Measurements from ENCODE around the gene ALKBH6. TPM values are rescaled to one million over a fixed set of nuclear protein-coding genes. Genes with fewer than 3 reads are reported as not detected.

Gene ALKBH6
- total RNA-seq, 4 donors from 2014 or later: 27.6 to 151 (median 83.2) TPM

DNA sequence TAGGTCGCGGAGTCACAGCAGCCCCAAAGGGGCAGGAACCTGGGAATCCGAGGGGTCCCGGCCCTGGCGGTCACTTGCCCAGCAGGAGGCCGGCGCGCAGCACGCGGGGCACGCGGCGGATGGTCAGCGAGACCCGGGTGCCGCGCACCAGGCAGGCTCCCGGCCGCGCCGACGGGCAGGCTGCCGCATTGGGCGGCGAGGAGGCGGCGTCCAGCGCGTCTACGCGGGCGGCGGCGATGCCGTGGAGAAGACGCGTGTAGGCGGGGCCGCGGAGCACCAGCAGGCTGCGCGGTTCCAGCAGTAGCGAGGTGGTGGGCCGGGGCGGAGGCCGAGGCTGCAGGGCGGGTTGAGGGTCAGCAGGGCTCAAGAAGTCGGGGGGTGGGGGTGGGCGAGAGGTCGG lies 4.8 kb downstream of the ALKBH6 start:
- no peaks in the 10 kb centered on the region for H3K9me3 ChIP-seq
- peak; percentile 76 for DNase-seq
- intact Hi-C loops (cut with DNase I; ENCODE audit: low total_unique reads): no loop called here
- peak overlapping the region; percentile 19 to 85 (median 72) for H3K27ac ChIP-seq
- in situ Hi-C loops (cut with MboI; ENCODE audit: low pct_ligation_motif_present in 1 of 4, low pct_unique_long_range_greater_than_20kb in 1 of 4, low sequenced_read_pairs in 3 of 4): loop anchor here in 1 of 4 donors (10.0 kb wide), 1 partner anchor 46 kb away; the partner anchor contains the start of genes THAP8 and WDR62
- peaks cover 10 to 22% (median 17%) of the 10 kb centered on the region in 4 donors for H3K4me1 ChIP-seq
- no peaks in the 10 kb centered on the region for H3K36me3 ChIP-seq
- TF ChIP-seq, protein P1, sequence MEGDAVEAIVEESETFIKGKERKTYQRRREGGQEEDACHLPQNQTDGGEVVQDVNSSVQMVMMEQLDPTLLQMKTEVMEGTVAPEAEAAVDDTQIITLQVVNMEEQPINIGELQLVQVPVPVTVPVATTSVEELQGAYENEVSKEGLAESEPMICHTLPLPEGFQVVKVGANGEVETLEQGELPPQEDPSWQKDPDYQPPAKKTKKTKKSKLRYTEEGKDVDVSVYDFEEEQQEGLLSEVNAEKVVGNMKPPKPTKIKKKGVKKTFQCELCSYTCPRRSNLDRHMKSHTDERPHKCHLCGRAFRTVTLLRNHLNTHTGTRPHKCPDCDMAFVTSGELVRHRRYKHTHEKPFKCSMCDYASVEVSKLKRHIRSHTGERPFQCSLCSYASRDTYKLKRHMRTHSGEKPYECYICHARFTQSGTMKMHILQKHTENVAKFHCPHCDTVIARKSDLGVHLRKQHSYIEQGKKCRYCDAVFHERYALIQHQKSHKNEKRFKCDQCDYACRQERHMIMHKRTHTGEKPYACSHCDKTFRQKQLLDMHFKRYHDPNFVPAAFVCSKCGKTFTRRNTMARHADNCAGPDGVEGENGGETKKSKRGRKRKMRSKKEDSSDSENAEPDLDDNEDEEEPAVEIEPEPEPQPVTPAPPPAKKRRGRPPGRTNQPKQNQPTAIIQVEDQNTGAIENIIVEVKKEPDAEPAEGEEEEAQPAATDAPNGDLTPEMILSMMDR (IDR thresholded peaks at IDR 0.05): no peak
- peak; percentile 23 to 45 (median 30) for TF ChIP-seq POLR2AphosphoS5 (IDR thresholded peaks at IDR 0.05)
- WGBS, 2 donors (ENCODE audit: low coverage in 1 of 2): 0 to 1% methylated on average over 4 to 50 of the region's 50 CpGs
- H3K4me3 ChIP-seq: peak overlapping the region; percentile 13 to 40 (median 37)
- no peaks in the 10 kb centered on the region for H3K27me3 ChIP-seq

DNA sequence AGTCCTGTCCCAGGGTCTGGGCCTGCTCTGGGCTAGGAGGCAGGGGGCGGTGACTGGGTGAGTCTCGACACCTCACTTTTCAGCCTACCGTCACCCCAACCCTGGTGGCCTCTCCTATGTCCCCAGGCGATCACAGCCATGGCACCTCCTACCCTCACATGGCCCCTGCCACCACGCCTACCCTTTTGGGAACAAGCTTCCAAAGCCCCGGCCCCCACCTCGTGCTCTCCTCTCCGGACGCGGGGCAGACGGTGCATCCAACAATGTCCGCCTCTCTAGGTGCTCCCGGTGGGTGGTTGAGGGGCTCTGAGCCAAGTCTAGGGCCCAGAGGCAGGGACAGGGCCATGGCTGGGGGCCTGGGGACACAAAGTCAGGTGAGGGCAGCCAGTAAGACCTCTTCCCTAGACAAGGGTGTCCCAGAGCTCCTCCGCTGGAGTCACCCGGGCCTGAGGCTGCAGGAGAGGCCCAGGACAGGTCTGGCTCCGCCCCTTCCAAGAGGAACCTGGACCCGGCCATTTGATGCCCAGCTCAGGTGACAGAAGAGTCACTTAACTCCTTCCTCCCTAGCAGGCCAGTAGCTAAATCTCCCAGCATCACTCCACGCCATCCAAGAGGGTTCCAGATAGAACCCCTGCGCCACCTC lies 5.6 kb downstream of the ALKBH6 start, which contains the start of gene SYNE4:
Gene SYNE4 (minus strand): TSS at position 478 of the 643 bp plus-strand sequence. CDS start 132 bp downstream, at position 346.
- peak; percentile 76 for DNase-seq
- peak; percentile 23 for TF ChIP-seq POLR2A (IDR thresholded peaks at IDR 0.05)
- TF ChIP-seq POLR2AphosphoS5 (IDR thresholded peaks at IDR 0.05): peak in 1 of 3 donors; percentile 11
- no peak for TF ChIP-seq EP300 (IDR thresholded peaks at IDR 0.05; ENCODE audit: low read depth)
- TF ChIP-seq, protein P1 (IDR thresholded peaks at IDR 0.05): no peak
- in situ Hi-C loops (cut with MboI; ENCODE audit: low pct_ligation_motif_present in 1 of 4, low pct_unique_long_range_greater_than_20kb in 1 of 4, low sequenced_read_pairs in 3 of 4) (loop anchor here in 1 of 4 donors (10.0 kb wide), 1 partner anchor 46 kb away; the partner anchor contains the start of genes THAP8 and WDR62), intact Hi-C loops (cut with DNase I; ENCODE audit: low total_unique reads) (no loop called here)
- Histone ChIP-seq H3K4me1 (peaks cover 10 to 20% (median 15%) of the 10 kb centered on the region in 4 donors), H3K9me3 (no peaks in the 10 kb centered on the region), H3K4me3 (peak within 1 kb of the TSS; percentile 13 to 40 (median 37)), H3K27me3 (no peaks in the 10 kb centered on the region), H3K36me3 (no peaks in the 10 kb centered on the region), H3K27ac (peak within 1 kb of the TSS; percentile 19 to 85 (median 72))
- WGBS, 2 donors (ENCODE audit: low coverage in 1 of 2): 42% methylated on average over 19 of the region's 19 CpGs; no CpG with 5 or more reads in 1 of the 2 donors

DNA sequence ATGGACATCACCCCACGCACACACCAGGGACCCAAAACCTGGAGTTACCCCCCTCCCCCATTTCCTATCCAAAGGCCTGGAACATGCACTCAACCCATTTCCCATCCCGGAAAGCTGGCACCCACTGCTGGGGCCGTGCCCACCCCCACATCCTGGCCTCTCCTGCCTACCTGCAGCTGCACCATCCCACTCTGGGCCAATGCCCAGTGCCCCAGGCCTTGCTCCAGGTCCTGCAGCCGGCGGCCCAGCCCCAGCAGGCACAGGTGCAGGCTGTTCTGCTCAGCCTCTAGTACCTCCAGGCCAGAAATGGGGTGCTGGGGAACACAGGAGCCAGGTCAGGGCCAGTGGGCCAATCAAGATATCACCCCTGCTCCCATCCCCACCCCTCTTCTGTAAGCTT lies 7.1 kb downstream of the ALKBH6 start:
- TF ChIP-seq POLR2A (IDR thresholded peaks at IDR 0.05) (no peak), POLR2AphosphoS5 (IDR thresholded peaks at IDR 0.05) (no peak), EP300 (IDR thresholded peaks at IDR 0.05; ENCODE audit: low read depth) (no peak)
- TF ChIP-seq, protein P1 (IDR thresholded peaks at IDR 0.05): no peak
- Histone ChIP-seq H3K27me3 (no peaks in the 10 kb centered on the region), H3K4me3 (no peak overlapping the region), H3K4me1 (peaks cover 10 to 16% (median 13%) of the 10 kb centered on the region in 4 donors), H3K27ac (no peak overlapping the region), H3K9me3 (no peaks in the 10 kb centered on the region), H3K36me3 (no peaks in the 10 kb centered on the region)
- intact Hi-C loops (cut with DNase I; ENCODE audit: low total_unique reads) (no loop called here), in situ Hi-C loops (cut with MboI; ENCODE audit: low pct_ligation_motif_present in 1 of 4, low pct_unique_long_range_greater_than_20kb in 1 of 4, low sequenced_read_pairs in 3 of 4) (loop anchor here in 1 of 4 donors (10.0 kb wide), 1 partner anchor 48 kb away; the partner anchor contains the start of genes THAP8 and WDR62)
- DNase-seq: no peak
- 92% methylated on average over 5 of the region's 5 CpGs; no CpG with 5 or more reads in 1 of the 2 donors for WGBS, 2 donors (ENCODE audit: low coverage in 1 of 2)

DNA sequence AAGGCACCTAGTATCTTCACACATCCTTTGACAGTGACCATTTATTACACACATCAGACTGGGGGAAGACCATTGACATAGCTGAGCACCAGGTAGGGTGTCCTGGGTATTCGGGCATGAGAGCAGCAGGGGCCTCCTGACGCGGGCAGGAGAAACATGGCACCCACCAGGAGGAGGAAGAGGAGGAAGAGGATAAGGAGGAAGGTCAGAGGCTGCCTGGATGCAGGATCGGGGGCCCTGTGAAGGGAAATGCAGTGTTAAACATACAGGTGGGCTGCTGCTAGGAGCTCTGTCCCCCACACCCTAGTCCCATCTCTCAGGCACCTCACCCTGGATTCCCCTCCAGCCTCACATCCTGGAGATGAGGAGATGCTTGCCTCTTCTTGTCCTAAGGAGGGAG lies 10.7 kb downstream of the ALKBH6 start:
- Histone ChIP-seq H3K4me3 (no peak overlapping the region), H3K9me3 (no peaks in the 10 kb centered on the region), H3K4me1 (peaks cover 8 to 16% (median 10%) of the 10 kb centered on the region in 4 donors), H3K36me3 (no peaks in the 10 kb centered on the region), H3K27ac (no peak overlapping the region), H3K27me3 (no peaks in the 10 kb centered on the region)
- in situ Hi-C loops (cut with MboI; ENCODE audit: low pct_ligation_motif_present in 1 of 4, low pct_unique_long_range_greater_than_20kb in 1 of 4, low sequenced_read_pairs in 3 of 4) (loop anchor here in 1 of 4 donors (10.0 kb wide), 1 partner anchor 52 kb away; the partner anchor contains the start of genes THAP8 and WDR62), intact Hi-C loops (cut with DNase I; ENCODE audit: low total_unique reads) (no loop called here)
- TF ChIP-seq, protein P1 (IDR thresholded peaks at IDR 0.05): no peak
- TF ChIP-seq POLR2A (IDR thresholded peaks at IDR 0.05): no peak
- TF ChIP-seq POLR2AphosphoS5 (IDR thresholded peaks at IDR 0.05): no peak
- TF ChIP-seq EP300 (IDR thresholded peaks at IDR 0.05; ENCODE audit: low read depth): no peak
- no peak for DNase-seq
- 79 to 95% methylated on average over 4 of the region's 4 CpGs for WGBS, 2 donors (ENCODE audit: low coverage in 1 of 2)

Measured in transverse colon (tissue), 4 donors.